ENCODE data around the gene SH3RF3.

SH3RF3 gene

GRCh38 chr2:109345653-109346480 is 216.9 kb downstream of the SH3RF3 start:
- no peak for TF ChIP-seq CTCF (IDR thresholded peaks at IDR 0.05; ENCODE audit: low read depth, low read length, missing control alignments)
- no peak overlapping the region for H3K4me3 ChIP-seq (ENCODE audit: low read depth, low read length)
- no peak for DNase-seq (ENCODE audit: low read depth)

GRCh38 chr2:109346601-109347228 is 217.7 kb downstream of the SH3RF3 start:
- no peak for DNase-seq (ENCODE audit: low read depth)
- no peak for TF ChIP-seq CTCF (IDR thresholded peaks at IDR 0.05; ENCODE audit: low read depth, low read length, missing control alignments)
- no peak overlapping the region for H3K4me3 ChIP-seq (ENCODE audit: low read depth, low read length)

- TF ChIP-seq CTCF (IDR thresholded peaks at IDR 0.05; ENCODE audit: low read depth, low read length, missing control alignments) = no peak
- no peak overlapping the region for H3K4me3 ChIP-seq (ENCODE audit: low read depth, low read length)
- DNase-seq (ENCODE audit: low read depth) = no peak
Observed at GRCh38 chr2:109347626-109348025, 218.6 kb downstream of the SH3RF3 start.

GRCh38 chr2:109348190-109348589 is 219.2 kb downstream of the SH3RF3 start:
- no peak for TF ChIP-seq CTCF (IDR thresholded peaks at IDR 0.05; ENCODE audit: low read depth, low read length, missing control alignments)
- no peak overlapping the region for H3K4me3 ChIP-seq (ENCODE audit: low read depth, low read length)
- no peak for DNase-seq (ENCODE audit: low read depth)

- no peak for TF ChIP-seq CTCF (IDR thresholded peaks at IDR 0.05; ENCODE audit: low read depth, low read length, missing control alignments)
- DNase-seq (ENCODE audit: low read depth) = no peak
- H3K4me3 ChIP-seq (ENCODE audit: low read depth, low read length) = no peak overlapping the region
Observed at GRCh38 chr2:109348671-109349502, 219.9 kb downstream of the SH3RF3 start.

GRCh38 chr2:109349503-109350465 is 220.8 kb downstream of the SH3RF3 start:
- H3K4me3 ChIP-seq (ENCODE audit: low read depth, low read length) = no peak overlapping the region
- no peak for DNase-seq (ENCODE audit: low read depth)
- no peak for TF ChIP-seq CTCF (IDR thresholded peaks at IDR 0.05; ENCODE audit: low read depth, low read length, missing control alignments)
